GM21786 (cell line): Measurements from ENCODE around the gene ACACA.

Experiments
- ATAC-seq: cut with Tn5 transposase; IDR thresholded peaks from one replicate; pipeline ENCODE4 v1.9.1; 2021; ENCODE audit not compliant: unreplicated experiment

The ACACA gene

DNA sequence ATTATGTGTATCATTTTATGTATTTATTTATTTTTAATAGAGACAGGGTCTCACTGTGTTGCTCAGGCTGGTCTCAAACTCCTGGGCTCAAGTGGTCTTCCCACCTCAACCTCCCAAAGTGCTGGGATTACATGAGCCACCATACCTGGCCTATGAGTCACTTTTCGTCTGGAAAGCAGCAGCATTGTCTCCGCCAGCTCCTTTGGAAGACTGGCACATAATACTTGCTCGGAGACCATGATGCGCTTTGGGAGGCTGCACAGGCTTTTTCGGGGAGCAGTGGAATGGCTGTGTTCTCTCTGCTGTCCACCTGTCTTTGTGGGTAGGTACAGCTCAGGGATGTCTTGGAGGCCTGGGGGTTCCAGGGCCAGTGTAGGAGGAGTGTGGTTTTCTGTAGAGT lies 355.7 kb downstream of the ACACA start:
- no peak for ATAC-seq

GRCh38 chr17:37048811-37049210 lies 357.8 kb downstream of the ACACA start:
- no peak for ATAC-seq

- peak; percentile 45 for ATAC-seq
These were observed 359.0 kb downstream of the ACACA start for GRCh38 chr17:37047631-37048104.

DNA sequence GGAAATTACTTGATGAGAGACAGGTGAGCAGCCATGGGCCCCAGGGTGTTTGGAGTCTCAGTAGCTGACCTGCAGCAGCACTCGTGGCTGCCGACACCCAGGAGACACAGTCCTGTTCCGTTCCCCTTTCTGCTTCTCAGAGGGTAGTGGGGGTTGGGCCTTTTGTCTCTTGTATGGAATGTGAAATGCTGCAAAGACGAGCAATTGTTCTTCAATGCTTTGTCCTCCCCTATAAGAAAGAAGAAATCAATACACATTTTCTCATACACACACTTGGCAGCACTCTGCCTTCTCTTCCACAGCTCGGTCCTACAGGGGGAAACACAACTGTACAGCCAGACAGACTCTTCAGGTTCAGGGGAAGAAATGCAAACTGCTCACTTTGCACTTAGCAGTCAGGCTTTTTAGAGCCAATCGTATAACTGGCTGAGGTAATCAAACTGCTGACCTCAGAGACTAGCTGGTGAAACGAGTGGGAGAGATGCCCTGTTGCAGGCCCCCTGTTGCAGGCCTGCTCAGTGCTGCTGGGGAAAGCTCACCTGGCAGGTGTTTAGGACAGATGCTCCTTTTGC lies 361.2 kb downstream of the ACACA start:
- no peak for ATAC-seq

- no peak for ATAC-seq
These were observed 363.4 kb downstream of the ACACA start for GRCh38 chr17:37043201-37043600.

- ATAC-seq: no peak
These were observed 364.7 kb downstream of the ACACA start for GRCh38 chr17:37041932-37042331.

- ATAC-seq: no peak
These were observed 367.4 kb downstream of the ACACA start for GRCh38 chr17:37039269-37039668.

- no peak for ATAC-seq
These were observed 369.0 kb downstream of the ACACA start for GRCh38 chr17:37037590-37038155.
